ENCODE data around the gene NKD2.

GRCh38 chr5:1001406-1002270 lies 7.0 kb upstream of the NKD2 start:
- TF ChIP-seq, protein P1, sequence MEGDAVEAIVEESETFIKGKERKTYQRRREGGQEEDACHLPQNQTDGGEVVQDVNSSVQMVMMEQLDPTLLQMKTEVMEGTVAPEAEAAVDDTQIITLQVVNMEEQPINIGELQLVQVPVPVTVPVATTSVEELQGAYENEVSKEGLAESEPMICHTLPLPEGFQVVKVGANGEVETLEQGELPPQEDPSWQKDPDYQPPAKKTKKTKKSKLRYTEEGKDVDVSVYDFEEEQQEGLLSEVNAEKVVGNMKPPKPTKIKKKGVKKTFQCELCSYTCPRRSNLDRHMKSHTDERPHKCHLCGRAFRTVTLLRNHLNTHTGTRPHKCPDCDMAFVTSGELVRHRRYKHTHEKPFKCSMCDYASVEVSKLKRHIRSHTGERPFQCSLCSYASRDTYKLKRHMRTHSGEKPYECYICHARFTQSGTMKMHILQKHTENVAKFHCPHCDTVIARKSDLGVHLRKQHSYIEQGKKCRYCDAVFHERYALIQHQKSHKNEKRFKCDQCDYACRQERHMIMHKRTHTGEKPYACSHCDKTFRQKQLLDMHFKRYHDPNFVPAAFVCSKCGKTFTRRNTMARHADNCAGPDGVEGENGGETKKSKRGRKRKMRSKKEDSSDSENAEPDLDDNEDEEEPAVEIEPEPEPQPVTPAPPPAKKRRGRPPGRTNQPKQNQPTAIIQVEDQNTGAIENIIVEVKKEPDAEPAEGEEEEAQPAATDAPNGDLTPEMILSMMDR (IDR thresholded peaks at IDR 0.05), result no peak
- no peak for TF ChIP-seq POLR2A (IDR thresholded peaks at IDR 0.05)
